A549 (cell line): ENCODE measurements around the gene TUBA1B. TPM values are rescaled to one million over a fixed set of nuclear protein-coding genes. Genes with fewer than 3 reads are reported as not detected.

Experiments used
- ATAC-seq, 2 experiments: fragments of 200-7000 bp in 1 of 2; fragments of >200 bp in 1 of 2; cut with Nextera tagmentation in 1 of 2; cut with Tn5 transposase in 1 of 2; 3 replicates each; pipeline versions ENCODE4 v1.8.0 to v1.9.1; 2018 to 2020; ENCODE audit warnings: mild to moderate bottlenecking in 1 of 2, moderate library complexity in 1 of 2
- CTCF ChIA-PET: fragments of 300-600 bp; sonication (Branson Sonifier 250); formaldehyde crosslinking; extraction: SDS; loops from one replicate; lab custom pipeline; 2021; ENCODE audit warnings: antibody characterized with exemption, inconsistent platforms; lab: Yijun Ruan, JAX
- POLR2A ChIA-PET: fragments of 350-600 bp; formaldehyde crosslinking; extraction: SDS; loops from one replicate; lab custom pipeline; 2021; ENCODE audit warnings: antibody characterized with exemption, inconsistent platforms; lab: Yijun Ruan, JAX
- DNase-seq, 2 experiments: peaks; one replicate each; pipeline versions ENCODE4 v3.0.0 to v3.0.0-alpha.2; 2011 to 2016; ENCODE audit warnings: low read depth in 1 of 2, low spot score in 1 of 2
- FAIRE-seq: peaks from 2 replicates; lab custom pipeline; 2011; peaks lifted over from hg19 to GRCh38; lab: Jason Lieb, UNC
- H3K27ac ChIP-seq, 2 experiments: fragments of >200 bp; sonication (Bioruptor Twin); formaldehyde crosslinking; 3 replicates each; pipeline ENCODE4 v1.5.1; 2016 to 2017
- H3K4me1 ChIP-seq: fragments of >200 bp; sonication (Bioruptor Twin); formaldehyde crosslinking; 3 replicates; pipeline ENCODE4 v1.6.1; 2016
- H3K4me2 ChIP-seq: fragments of >200 bp; sonication (Bioruptor Twin); formaldehyde crosslinking; 3 replicates; pipeline ENCODE4 v1.6.1; 2016
- H3K4me3 ChIP-seq: fragments of >200 bp; sonication (Bioruptor Twin); formaldehyde crosslinking; 3 replicates; pipeline ENCODE4 v1.5.1; 2016
- H3K9me3 ChIP-seq: fragments of >200 bp; sonication (Bioruptor Twin); formaldehyde crosslinking; 3 replicates; pipeline ENCODE4 v1.6.1; 2016
- BCL3 ChIP-seq: fragments of >200 bp; sonication (Bioruptor Twin); formaldehyde crosslinking; IDR thresholded peaks from 3 replicates; pipeline ENCODE4 v1.6.1; 2016
- BHLHE40 ChIP-seq: IDR thresholded peaks from 2 replicates; pipeline ENCODE4 v1.6.1; 2012; ENCODE audit warnings: low read depth, low read length, inconsistent platforms
- CBX2 ChIP-seq: fragments of 200-600 bp; sonication (generic); IDR thresholded peaks from 2 replicates; pipeline ENCODE4 v1.6.1; 2016; ENCODE audit warnings: low read depth, mild to moderate bottlenecking, borderline replicate concordance
- E2F6 ChIP-seq: IDR thresholded peaks from 2 replicates; pipeline ENCODE4 v1.6.1; 2012; ENCODE audit warnings: low read depth, borderline replicate concordance
- ELK1 ChIP-seq: fragments of 150-350 bp; IDR thresholded peaks from 2 replicates; pipeline ENCODE4 v1.6.1; 2014; ENCODE audit warnings: low read depth, mild to moderate bottlenecking, low read length
- EP300 ChIP-seq, 2 experiments: fragments of >200 bp; sonication (Bioruptor Twin); formaldehyde crosslinking; IDR thresholded peaks; 2 replicates in 1 of 2; 3 replicates in 1 of 2; pipeline ENCODE4 v1.6.1; 2016 to 2017
- ESRRA ChIP-seq: fragments of 150-350 bp; IDR thresholded peaks from 2 replicates; pipeline ENCODE4 v1.6.1; 2014; ENCODE audit warnings: mild to moderate bottlenecking, low read length, borderline replicate concordance
- GATA3 ChIP-seq: IDR thresholded peaks from 2 replicates; pipeline ENCODE4 v1.6.1; 2012; ENCODE audit warnings: borderline replicate concordance
- HES2 ChIP-seq: fragments of >200 bp; sonication (Bioruptor Twin); formaldehyde crosslinking; IDR thresholded peaks from 2 replicates; pipeline ENCODE4 v1.6.1; 2016
- HOXB5 ChIP-seq: fragments of 250-450 bp; sonication (Bioruptor Pico); IDR thresholded peaks from 2 replicates; pipeline ENCODE4 v1.5.0; 2020; ENCODE audit warnings: mild to moderate bottlenecking, moderate library complexity
- JUN ChIP-seq, 2 experiments: fragments of >200 bp; sonication (Bioruptor Twin); formaldehyde crosslinking; IDR thresholded peaks; 2 replicates in 1 of 2; 3 replicates in 1 of 2; pipeline ENCODE4 v1.6.1; 2016 to 2017
- JUNB ChIP-seq: fragments of >200 bp; sonication (Bioruptor Twin); formaldehyde crosslinking; IDR thresholded peaks from 2 replicates; pipeline ENCODE4 v1.6.1; 2016
- MAFK ChIP-seq: fragments of 450-650 bp; IDR thresholded peaks from 2 replicates; pipeline ENCODE4 v1.6.1; 2014; ENCODE audit not compliant: partially characterized antibody
- MAZ ChIP-seq: fragments of 150-350 bp; IDR thresholded peaks from 2 replicates; pipeline ENCODE4 v1.6.1; 2014; ENCODE audit warnings: antibody characterized with exemption, low read depth, low read length, borderline replicate concordance
- MYC ChIP-seq: IDR thresholded peaks from 2 replicates; pipeline ENCODE4 v1.6.1; 2012; ENCODE audit warnings: mild to moderate bottlenecking, inconsistent platforms, low read length, improper control_type of control experiment, borderline replicate concordance
- NFE2L2 ChIP-seq: fragments of 150-350 bp; conservative IDR thresholded peaks from 2 replicates; pipeline ENCODE4 v1.6.1; 2014; ENCODE audit warnings: low read length
- NR3C1 ChIP-seq: fragments of >200 bp; sonication (Bioruptor Twin); formaldehyde crosslinking; IDR thresholded peaks from 3 replicates; pipeline ENCODE4 v1.6.1; 2017
- POLR2AphosphoS2 ChIP-seq: conservative IDR thresholded peaks from 2 replicates; pipeline ENCODE4 v1.6.1; 2012; ENCODE audit warnings: low read length, improper control_type of control experiment, inconsistent platforms
- RARB ChIP-seq: fragments of 250-450 bp; sonication (Bioruptor Pico); IDR thresholded peaks from 2 replicates; pipeline ENCODE4 v1.8.0; 2021; ENCODE audit warnings: mild to moderate bottlenecking, moderate library complexity
- RNF2 ChIP-seq: fragments of 200-600 bp; sonication (generic); IDR thresholded peaks from 2 replicates; pipeline ENCODE4 v1.6.1; 2016; ENCODE audit warnings: low read depth, mild to moderate bottlenecking, antibody characterized with exemption, moderate library complexity, borderline replicate concordance
- SREBF2 ChIP-seq: fragments of 450-650 bp; IDR thresholded peaks from 2 replicates; pipeline ENCODE4 v1.6.1; 2014; ENCODE audit warnings: mild to moderate bottlenecking, moderate library complexity
- TFCP2L1 ChIP-seq: fragments of 250-450 bp; sonication (Bioruptor Pico); IDR thresholded peaks from 2 replicates; pipeline ENCODE4 v1.5.0; 2021; ENCODE audit warnings: mild to moderate bottlenecking
- USF2 ChIP-seq: fragments of 450-650 bp; IDR thresholded peaks from 2 replicates; pipeline ENCODE4 v1.6.1; 2014; ENCODE audit warnings: antibody characterized with exemption
- ZC3H11A ChIP-seq: fragments of 450-650 bp; IDR thresholded peaks from 2 replicates; pipeline ENCODE4 v1.6.1; 2014; ENCODE audit warnings: antibody characterized with exemption, mild to moderate bottlenecking
- WGBS: methylation state at CpG from one replicate; pipeline ENCODE4 v1.1.6; 2017; ENCODE audit errors: missing lambda C conversion rate; 5-methylcytosine and 5-hydroxymethylcytosine counted together
- polyA plus RNA-seq, 4 experiments: library from polyadenylated mRNA; depleted of rRNA in 3 of 4; stranded (reverse); fragments of >200 nt; fragmentation: RNase III in 1 of 4; extraction: RNeasy Plus Mini Kit Qiagen cat#74134 plus additional on column Dnase treatment in 1 of 4; gene quantifications; 2 replicates in 3 of 4; 3 replicates in 1 of 4; pipeline ENCODE4 v1.2.3, GENCODE V29; 2011 to 2017
- small RNA-seq, 6 experiments: library from RNA; depleted of rRNA; stranded (forward); fragments of <200 nt; gene quantifications; one replicate each; pipeline ENCODE3, GENCODE V24; 2012

Gene TUBA1B
- polyA plus RNA-seq, 2 of the 4 experiments (the other 2 are of a cell fraction) = 2,590 to 2,708 TPM

- H3K27ac ChIP-seq = no peak overlapping the region
- no peak for TF ChIP-seq HOXB5 (CRISPR knock-in tag)
- TF ChIP-seq ELK1 = no peak
- no peak for TF ChIP-seq JUNB
- TF ChIP-seq SREBF2 = no peak
- TF ChIP-seq MAZ = no peak
- TF ChIP-seq RARB (CRISPR knock-in tag) = no peak
- TF ChIP-seq E2F6 = no peak
- TF ChIP-seq USF2 = no peak
- TF ChIP-seq ESRRA = no peak
- TF ChIP-seq POLR2AphosphoS2 = no peak
- no peak for TF ChIP-seq BHLHE40
- no peak for TF ChIP-seq MYC
- no peak for TF ChIP-seq HES2
- TF ChIP-seq MAFK = no peak
- no peak for TF ChIP-seq CBX2
- TF ChIP-seq TFCP2L1 (CRISPR knock-in tag) = no peak
- TF ChIP-seq, all 56 proteins: peak for 0
- ChIA-PET POLR2A (interaction anchor here (0.6 to 1.4 kb wide), 2 partner anchors 15 to 30 kb away, joined by 3 to 5 read pairs; partner anchors contain the start of gene RHEBL1), CTCF (interaction anchor here (0.6 to 6.9 kb wide), 13 partner anchors 9 to 151 kb away, joined by 3 to 161 read pairs (median 5); partner anchors contain the start of genes LMBR1L and RHEBL1)
- Histone ChIP-seq H3K9me3 (no peaks in the 10 kb centered on the region), H3K4me3 (no peak overlapping the region), H3K4me2 (no peak overlapping the region), H3K4me1 (0 out of 3 replicates have a peak, but pooled peaks cover 6% of the 10 kb centered on the region)
- DNase-seq (no peak), ATAC-seq (no peak), FAIRE-seq (no peak)
- 90% methylated on average over 3 of the region's 3 CpGs for WGBS
These were observed 46.8 kb downstream of the TUBA1B start for GRCh38 chr12:49084438-49084837.

- Histone ChIP-seq H3K4me3 (no peak overlapping the region), H3K9me3 (no peaks in the 10 kb centered on the region), H3K4me1 (no peaks in the 10 kb centered on the region), H3K4me2 (no peak overlapping the region), H3K27ac (no peak overlapping the region)
- peak in 1 of 2 experiments; percentile 21; a peak in 1 of 6 replicates for ATAC-seq
- TF ChIP-seq EP300 (IDR thresholded peaks at IDR 0.05) (no peak), ZC3H11A (no peak), JUN (IDR thresholded peaks at IDR 0.05) (no peak), NR3C1 (no peak), NFE2L2 (no peak), BCL3 (no peak), E2F6 (no peak), RNF2 (no peak), GATA3 (no peak), MYC (no peak), BHLHE40 (no peak), TFCP2L1 (CRISPR knock-in tag) (no peak), MAFK (no peak)
- no peak for DNase-seq
- ChIA-PET POLR2A (no interaction called here), CTCF (interaction anchor here (1.6 to 12.6 kb wide), 5 partner anchors 8 to 94 kb away, joined by 3 to 172 read pairs (median 32); partner anchors contain the start of gene RHEBL1)
- FAIRE-seq = no peak
- WGBS = 72% methylated on average over 1 of the region's 1 CpG
These were observed 51.4 kb downstream of the TUBA1B start for GRCh38 chr12:49079793-49080192.

Small RNA genes within 50 kb of the gene (small RNA-seq; reads per million reads assigned to genes)
- gene RF00019 = 0 reads per million in 6 experiments

Other genes starting within 250 kb of the TUBA1B start
- 50.9 and 61.9 TPM in 2 replicates for gene FKBP11, start 205.9 kb downstream of the TUBA1B start, polyA plus RNA-seq (2011; rRNA removed)
- 41.2 to 45.5 TPM (median 42.2 TPM) in 3 replicates for gene FKBP11, start 205.9 kb downstream of the TUBA1B start, polyA plus RNA-seq (2017; fragmentation: RNase III; extraction: RNeasy Plus Mini Kit Qiagen cat#74134 plus additional on column Dnase treatment)
- gene ARF3, start 173.9 kb downstream of the TUBA1B start, polyA plus RNA-seq (2011; rRNA removed) = 281 and 287 TPM in 2 replicates
- gene ARF3, start 173.9 kb downstream of the TUBA1B start, polyA plus RNA-seq (2017; fragmentation: RNase III; extraction: RNeasy Plus Mini Kit Qiagen cat#74134 plus additional on column Dnase treatment) = 133 to 138 TPM (median 138 TPM) in 3 replicates
- 1.8 and 2.0 TPM in 2 replicates for gene WNT10B, start 159.7 kb downstream of the TUBA1B start, polyA plus RNA-seq (2011; rRNA removed)
- 1.5 to 1.9 TPM (median 1.7 TPM) in 3 replicates for gene WNT10B, start 159.7 kb downstream of the TUBA1B start, polyA plus RNA-seq (2017; fragmentation: RNase III; extraction: RNeasy Plus Mini Kit Qiagen cat#74134 plus additional on column Dnase treatment)
- not detected in 2 replicates for gene WNT1, start 153.1 kb downstream of the TUBA1B start, polyA plus RNA-seq (2011; rRNA removed)
- not detected in 3 replicates for gene WNT1, start 153.1 kb downstream of the TUBA1B start, polyA plus RNA-seq (2017; fragmentation: RNase III; extraction: RNeasy Plus Mini Kit Qiagen cat#74134 plus additional on column Dnase treatment)
- 0.12 TPM in 2 replicates for gene DDN, start 132.0 kb downstream of the TUBA1B start, polyA plus RNA-seq (2011; rRNA removed)
- gene DDN, start 132.0 kb downstream of the TUBA1B start, polyA plus RNA-seq (2017; fragmentation: RNase III; extraction: RNeasy Plus Mini Kit Qiagen cat#74134 plus additional on column Dnase treatment) = 0.34 to 0.50 TPM (median 0.38 TPM) in 3 replicates
- gene PRKAG1, start 112.6 kb downstream of the TUBA1B start, polyA plus RNA-seq (2011; rRNA removed) = 100 and 117 TPM in 2 replicates
- gene PRKAG1, start 112.6 kb downstream of the TUBA1B start, polyA plus RNA-seq (2017; fragmentation: RNase III; extraction: RNeasy Plus Mini Kit Qiagen cat#74134 plus additional on column Dnase treatment) = 40.0 to 42.8 TPM (median 41.9 TPM) in 3 replicates
- gene KMT2D, start 70.6 kb downstream of the TUBA1B start, polyA plus RNA-seq (2011; rRNA removed) = 17.6 and 21.4 TPM in 2 replicates
- gene KMT2D, start 70.6 kb downstream of the TUBA1B start, polyA plus RNA-seq (2017; fragmentation: RNase III; extraction: RNeasy Plus Mini Kit Qiagen cat#74134 plus additional on column Dnase treatment) = 20.0 to 24.8 TPM (median 20.8 TPM) in 3 replicates
- 4.0 TPM in 2 replicates for gene RHEBL1, start 61.4 kb downstream of the TUBA1B start, polyA plus RNA-seq (2011; rRNA removed)
- gene RHEBL1, start 61.4 kb downstream of the TUBA1B start, polyA plus RNA-seq (2017; fragmentation: RNase III; extraction: RNeasy Plus Mini Kit Qiagen cat#74134 plus additional on column Dnase treatment) = 1.8 to 2.4 TPM (median 2.1 TPM) in 3 replicates
- not detected in 2 replicates for gene DHH, start 36.6 kb downstream of the TUBA1B start, polyA plus RNA-seq (2011; rRNA removed)
- gene DHH, start 36.6 kb downstream of the TUBA1B start, polyA plus RNA-seq (2017; fragmentation: RNase III; extraction: RNeasy Plus Mini Kit Qiagen cat#74134 plus additional on column Dnase treatment) = not detected in 3 replicates
- gene LMBR1L, start 20.5 kb downstream of the TUBA1B start, polyA plus RNA-seq (2011; rRNA removed) = 25.1 and 35.7 TPM in 2 replicates
- gene LMBR1L, start 20.5 kb downstream of the TUBA1B start, polyA plus RNA-seq (2017; fragmentation: RNase III; extraction: RNeasy Plus Mini Kit Qiagen cat#74134 plus additional on column Dnase treatment) = 12.9 to 20.0 TPM (median 16.7 TPM) in 3 replicates
- gene TUBA1A, start 57.7 kb upstream of the TUBA1B start, polyA plus RNA-seq (2011; rRNA removed) = 163 and 231 TPM in 2 replicates
- gene TUBA1A, start 57.7 kb upstream of the TUBA1B start, polyA plus RNA-seq (2017; fragmentation: RNase III; extraction: RNeasy Plus Mini Kit Qiagen cat#74134 plus additional on column Dnase treatment) = 218 to 241 TPM (median 222 TPM) in 3 replicates
- gene TUBA1C, start 133.7 kb upstream of the TUBA1B start, polyA plus RNA-seq (2011; rRNA removed) = 1,183 and 1,488 TPM in 2 replicates
- gene TUBA1C, start 133.7 kb upstream of the TUBA1B start, polyA plus RNA-seq (2017; fragmentation: RNase III; extraction: RNeasy Plus Mini Kit Qiagen cat#74134 plus additional on column Dnase treatment) = 1,577 to 1,940 TPM (median 1,656 TPM) in 3 replicates
- gene PRPH, start 163.8 kb upstream of the TUBA1B start, polyA plus RNA-seq (2011; rRNA removed) = 1.7 and 2.0 TPM in 2 replicates
- 0.42 to 0.67 TPM (median 0.50 TPM) in 3 replicates for gene PRPH, start 163.8 kb upstream of the TUBA1B start, polyA plus RNA-seq (2017; fragmentation: RNase III; extraction: RNeasy Plus Mini Kit Qiagen cat#74134 plus additional on column Dnase treatment)
- 50.0 and 56.4 TPM in 2 replicates for gene TROAP, start 191.9 kb upstream of the TUBA1B start, polyA plus RNA-seq (2011; rRNA removed)
- gene TROAP, start 191.9 kb upstream of the TUBA1B start, polyA plus RNA-seq (2017; fragmentation: RNase III; extraction: RNeasy Plus Mini Kit Qiagen cat#74134 plus additional on column Dnase treatment) = 49.3 to 59.3 TPM (median 55.5 TPM) in 3 replicates
- 0.99 and 1.5 TPM in 2 replicates for gene C1QL4, start 205.8 kb upstream of the TUBA1B start, polyA plus RNA-seq (2011; rRNA removed)
- gene C1QL4, start 205.8 kb upstream of the TUBA1B start, polyA plus RNA-seq (2017; fragmentation: RNase III; extraction: RNeasy Plus Mini Kit Qiagen cat#74134 plus additional on column Dnase treatment) = 2.2 to 2.8 TPM (median 2.8 TPM) in 3 replicates
- 35.5 and 40.5 TPM in 2 replicates for gene DNAJC22, start 215.5 kb upstream of the TUBA1B start, polyA plus RNA-seq (2011; rRNA removed)
- gene DNAJC22, start 215.5 kb upstream of the TUBA1B start, polyA plus RNA-seq (2017; fragmentation: RNase III; extraction: RNeasy Plus Mini Kit Qiagen cat#74134 plus additional on column Dnase treatment) = 18.0 to 22.6 TPM (median 20.0 TPM) in 3 replicates
- 154 and 175 TPM in 2 replicates for gene SPATS2, start 236.1 kb upstream of the TUBA1B start, polyA plus RNA-seq (2011; rRNA removed)
- gene SPATS2, start 236.1 kb upstream of the TUBA1B start, polyA plus RNA-seq (2017; fragmentation: RNase III; extraction: RNeasy Plus Mini Kit Qiagen cat#74134 plus additional on column Dnase treatment) = 34.6 to 37.7 TPM (median 34.9 TPM) in 3 replicates